ENCODE results near the gene CASQ2.

DNA sequence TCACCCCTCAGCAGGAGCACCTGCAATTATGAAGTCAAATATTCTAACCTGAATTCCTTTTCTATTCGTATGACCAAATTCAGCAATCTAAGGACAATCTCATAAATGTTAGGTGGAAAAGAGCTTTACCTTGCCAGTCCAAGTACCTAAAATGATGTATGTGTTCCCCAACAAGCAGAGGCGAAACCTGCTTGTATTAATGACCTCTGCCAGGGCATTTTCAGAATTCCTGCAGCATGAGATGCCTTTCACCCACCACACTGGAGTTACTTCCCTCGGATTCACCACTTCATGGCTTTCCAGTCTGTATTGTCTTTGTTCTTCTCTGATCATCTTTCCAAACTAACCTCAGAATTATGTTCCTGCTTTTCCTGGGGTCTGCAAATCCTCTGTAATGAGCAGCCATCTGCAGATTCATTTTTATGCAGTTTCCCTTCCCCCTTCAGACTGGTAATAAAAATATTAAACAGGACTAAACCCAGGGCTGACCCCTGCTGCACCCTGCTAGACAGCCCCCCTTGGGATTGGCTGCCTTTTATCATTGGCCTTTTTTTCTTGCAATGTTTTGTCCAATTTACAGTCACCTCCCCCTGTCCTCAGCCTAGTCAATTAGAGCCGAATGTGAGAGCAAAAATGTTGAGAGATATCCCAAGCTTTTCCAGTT, 26.6 kb upstream of the CASQ2 start:
- TF ChIP-seq ZFP1 (CRISPR knock-in tag; IDR thresholded peaks at IDR 0.05) (no peak), ZMAT3 (CRISPR knock-in tag; conservative IDR thresholded peaks at IDR 0.05) (no peak)
- TF ChIP-seq, protein P1, sequence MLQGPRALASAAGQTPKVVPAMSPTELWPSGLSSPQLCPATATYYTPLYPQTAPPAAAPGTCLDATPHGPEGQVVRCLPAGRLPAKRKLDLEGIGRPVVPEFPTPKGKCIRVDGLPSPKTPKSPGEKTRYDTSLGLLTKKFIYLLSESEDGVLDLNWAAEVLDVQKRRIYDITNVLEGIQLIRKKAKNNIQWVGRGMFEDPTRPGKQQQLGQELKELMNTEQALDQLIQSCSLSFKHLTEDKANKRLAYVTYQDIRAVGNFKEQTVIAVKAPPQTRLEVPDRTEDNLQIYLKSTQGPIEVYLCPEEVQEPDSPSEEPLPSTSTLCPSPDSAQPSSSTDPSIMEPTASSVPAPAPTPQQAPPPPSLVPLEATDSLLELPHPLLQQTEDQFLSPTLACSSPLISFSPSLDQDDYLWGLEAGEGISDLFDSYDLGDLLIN (CRISPR knock-in tag; IDR thresholded peaks at IDR 0.05; ENCODE audit: borderline replicate concordance), result no peak
